ENCODE data around the gene CSNK1D.

CSNK1D gene

GRCh38 chr17:82247182-82247823 is 26.2 kb downstream of the CSNK1D start:
- TF ChIP-seq GATA2 (IDR thresholded peaks at IDR 0.05; ENCODE audit: low read depth, low read length) (no peak), GATA3 (IDR thresholded peaks at IDR 0.05; ENCODE audit: low read depth, low read length) (no peak)

- TF ChIP-seq GATA3 (IDR thresholded peaks at IDR 0.05; ENCODE audit: low read depth, low read length) = no peak
- TF ChIP-seq GATA2 (IDR thresholded peaks at IDR 0.05; ENCODE audit: low read depth, low read length) = no peak
These were observed 26.9 kb downstream of the CSNK1D start for GRCh38 chr17:82246365-82247181.

- TF ChIP-seq GATA2 (IDR thresholded peaks at IDR 0.05; ENCODE audit: low read depth, low read length) (no peak), GATA3 (IDR thresholded peaks at IDR 0.05; ENCODE audit: low read depth, low read length) (no peak)
These were observed 27.5 kb downstream of the CSNK1D start for GRCh38 chr17:82246040-82246364.

GRCh38 chr17:82245134-82246039 is 28.1 kb downstream of the CSNK1D start:
- TF ChIP-seq GATA2 (IDR thresholded peaks at IDR 0.05; ENCODE audit: low read depth, low read length) = no peak
- TF ChIP-seq GATA3 (IDR thresholded peaks at IDR 0.05; ENCODE audit: low read depth, low read length) = no peak

GRCh38 chr17:82244413-82245133 is 28.9 kb downstream of the CSNK1D start:
- TF ChIP-seq GATA3 (IDR thresholded peaks at IDR 0.05; ENCODE audit: low read depth, low read length) (no peak), GATA2 (IDR thresholded peaks at IDR 0.05; ENCODE audit: low read depth, low read length) (no peak)

GRCh38 chr17:82243648-82244412 is 29.7 kb downstream of the CSNK1D start:
- TF ChIP-seq GATA3 (IDR thresholded peaks at IDR 0.05; ENCODE audit: low read depth, low read length) = no peak
- TF ChIP-seq GATA2 (IDR thresholded peaks at IDR 0.05; ENCODE audit: low read depth, low read length) = no peak

- TF ChIP-seq GATA3 (IDR thresholded peaks at IDR 0.05; ENCODE audit: low read depth, low read length) (no peak), GATA2 (IDR thresholded peaks at IDR 0.05; ENCODE audit: low read depth, low read length) (no peak)
These were observed 30.4 kb downstream of the CSNK1D start for GRCh38 chr17:82242977-82243647.

- TF ChIP-seq GATA2 (IDR thresholded peaks at IDR 0.05; ENCODE audit: low read depth, low read length) (no peak), GATA3 (IDR thresholded peaks at IDR 0.05; ENCODE audit: low read depth, low read length) (no peak)
These were observed 30.9 kb downstream of the CSNK1D start for GRCh38 chr17:82242698-82242976.

GRCh38 chr17:82241926-82242697 is 31.4 kb downstream of the CSNK1D start:
- TF ChIP-seq GATA2 (IDR thresholded peaks at IDR 0.05; ENCODE audit: low read depth, low read length) = no peak
- no peak for TF ChIP-seq GATA3 (IDR thresholded peaks at IDR 0.05; ENCODE audit: low read depth, low read length)

- TF ChIP-seq GATA2 (IDR thresholded peaks at IDR 0.05; ENCODE audit: low read depth, low read length) (no peak), GATA3 (IDR thresholded peaks at IDR 0.05; ENCODE audit: low read depth, low read length) (no peak)
These were observed 32.1 kb downstream of the CSNK1D start for GRCh38 chr17:82241183-82241925.

- TF ChIP-seq GATA3 (IDR thresholded peaks at IDR 0.05; ENCODE audit: low read depth, low read length) (no peak), GATA2 (IDR thresholded peaks at IDR 0.05; ENCODE audit: low read depth, low read length) (no peak)
These were observed 32.9 kb downstream of the CSNK1D start for GRCh38 chr17:82240506-82241182.

All from SH-SY5Y (cell line).